HG03103 (cell line): Measurements from ENCODE around the gene ELMOD3.

Experiments used
- ATAC-seq: cut with Tn5 transposase; IDR thresholded peaks from one replicate; pipeline ENCODE4 v1.9.1; 2021; ENCODE audit warnings: low read depth; ENCODE audit not compliant: unreplicated experiment

The ELMOD3 gene

GRCh38 chr2:85421260-85422071, 66.9 kb downstream of the ELMOD3 start:
- no peak for ATAC-seq

GRCh38 chr2:85422072-85422457, 67.5 kb downstream of the ELMOD3 start:
- no peak for ATAC-seq

GRCh38 chr2:85423525-85423924, 69.0 kb downstream of the ELMOD3 start:
- no peak for ATAC-seq

- no peak for ATAC-seq
These were observed 71.0 kb downstream of the ELMOD3 start for GRCh38 chr2:85425588-85425987.

- no peak for ATAC-seq
These were observed 72.8 kb downstream of the ELMOD3 start for GRCh38 chr2:85427300-85427835.

GRCh38 chr2:85428343-85428881, 73.8 kb downstream of the ELMOD3 start:
- no peak for ATAC-seq

GRCh38 chr2:85429213-85429923, 74.8 kb downstream of the ELMOD3 start:
- no peak for ATAC-seq

- no peak for ATAC-seq
These were observed 75.3 kb downstream of the ELMOD3 start for GRCh38 chr2:85429924-85430289.

- no peak for ATAC-seq
These were observed 76.4 kb downstream of the ELMOD3 start for GRCh38 chr2:85430752-85431569.

- no peak for ATAC-seq
These were observed 77.1 kb downstream of the ELMOD3 start for GRCh38 chr2:85431570-85432205.

- no peak for ATAC-seq
These were observed 79.0 kb downstream of the ELMOD3 start for GRCh38 chr2:85433511-85434089.

GRCh38 chr2:85434696-85435095, 80.1 kb downstream of the ELMOD3 start:
- no peak for ATAC-seq

- no peak for ATAC-seq
These were observed 80.8 kb downstream of the ELMOD3 start for GRCh38 chr2:85435220-85435958.

- no peak for ATAC-seq
These were observed 81.6 kb downstream of the ELMOD3 start for GRCh38 chr2:85435981-85436835.

GRCh38 chr2:85436836-85437487, 82.4 kb downstream of the ELMOD3 start:
- ATAC-seq: no peak

GRCh38 chr2:85437488-85438200, 83.1 kb downstream of the ELMOD3 start:
- peak; percentile 75 for ATAC-seq
